PC-3 (cell line): Measurements from ENCODE around the gene ADARB2. TPM values are rescaled to one million over a fixed set of nuclear protein-coding genes. Genes with fewer than 3 reads are reported as not detected.
"Not testable (repeated sequence)": the region's sequence is repeated elsewhere in the genome, so short reads cannot be mapped to it uniquely, and the experiment has no call there.

Source experiments
- ATAC-seq: fragments of 200-7000 bp; cut with Tn5 transposase; 2 replicates; pipeline ENCODE4 v1.9.1; 2020; ENCODE audit warnings: mild to moderate bottlenecking, moderate library complexity
- BruUV-seq: library from RNA; stranded (reverse); fragments of 400-500 nt; replicated peaks from 2 replicates; lab custom pipeline; 2021; lab: Mats Ljungman, UMichigan
- CTCF ChIA-PET: fragments of 300-600 bp; sonication (Branson Sonifier 250); formaldehyde crosslinking; loops from one replicate; lab custom pipeline; 2022; ENCODE audit warnings: antibody characterized with exemption; lab: Charles Lee
- POLR2A ChIA-PET: fragments of 300-600 bp; sonication (Branson Sonifier 250); formaldehyde crosslinking; loops from one replicate; lab custom pipeline; 2022; ENCODE audit warnings: antibody characterized with exemption; ENCODE audit not compliant: unreplicated experiment; lab: Charles Lee
- DNase-seq: peaks from one replicate; pipeline ENCODE4 v3.0.0-alpha.2; 2015
- H2AFZ ChIP-seq: fragments of 300-600 bp; sonication (generic); 2 replicates; pipeline ENCODE4 v1.6.0; 2016; ENCODE audit warnings: antibody characterized with exemption, low read length
- H3F3A ChIP-seq: fragments of 300-600 bp; sonication (generic); one replicate; pipeline ENCODE4 v1.6.0; 2017; ENCODE audit warnings: antibody characterized with exemption, low read length, control low read depth, mild to moderate bottlenecking; ENCODE audit not compliant: unreplicated experiment
- H3K27ac ChIP-seq: fragments of 300-600 bp; sonication (generic); 2 replicates; pipeline ENCODE4 v1.5.1; 2016; ENCODE audit warnings: mild to moderate bottlenecking, low read length
- H3K27me3 ChIP-seq: fragments of 300-600 bp; sonication (generic); 2 replicates; pipeline ENCODE4 v1.6.1; 2016; ENCODE audit warnings: low read length, mixed read lengths
- H3K36me3 ChIP-seq: fragments of 300-600 bp; sonication (generic); 2 replicates; pipeline ENCODE4 v1.6.1; 2016; ENCODE audit warnings: low read depth, mixed run types, low read length, mixed read lengths
- H3K4me1 ChIP-seq: fragments of 300-600 bp; sonication (generic); 2 replicates; pipeline ENCODE4 v1.5.1; 2016; ENCODE audit warnings: low read length; ENCODE audit not compliant: insufficient read depth
- H3K4me2 ChIP-seq: fragments of 300-600 bp; sonication (generic); 2 replicates; pipeline ENCODE4 v1.6.0; 2016; ENCODE audit warnings: low read length
- H3K4me3 ChIP-seq: fragments of 300-600 bp; sonication (generic); 2 replicates; pipeline ENCODE4 v1.5.1; 2016; ENCODE audit warnings: mild to moderate bottlenecking, low read length, mixed read lengths
- H3K79me2 ChIP-seq: fragments of 300-600 bp; sonication (generic); 2 replicates; pipeline ENCODE4 v1.6.1; 2017; ENCODE audit warnings: low read length, mixed read lengths
- H3K9ac ChIP-seq: fragments of 300-600 bp; sonication (generic); 2 replicates; pipeline ENCODE4 v1.6.0; 2016; ENCODE audit warnings: mild to moderate bottlenecking, low read length
- H3K9me2 ChIP-seq: fragments of 300-600 bp; sonication (generic); replicated peaks from 2 replicates; pipeline ENCODE4 v1.6.1; 2016; ENCODE audit warnings: mixed run types, low read length, mixed read lengths
- H3K9me3 ChIP-seq: fragments of 300-600 bp; sonication (generic); 2 replicates; pipeline ENCODE4 v1.6.1; 2016; ENCODE audit warnings: low read length, mixed read lengths
- H4K20me1 ChIP-seq: fragments of 300-600 bp; sonication (generic); 2 replicates; pipeline ENCODE4 v1.6.1; 2016; ENCODE audit warnings: low read length, mixed read lengths
- EZH2 ChIP-seq: fragments of 300-600 bp; sonication (generic); IDR thresholded peaks from one replicate; pipeline ENCODE4 v1.6.1; 2017; ENCODE audit warnings: antibody characterized with exemption, mild to moderate bottlenecking, low read length; ENCODE audit not compliant: unreplicated experiment
- EZH2phosphoT487 ChIP-seq: fragments of 300-600 bp; sonication (generic); IDR thresholded peaks from 2 replicates; pipeline ENCODE4 v1.6.1; 2018; ENCODE audit warnings: mild to moderate bottlenecking, antibody characterized with exemption, low read length, borderline replicate concordance
- intact Hi-C: fragments of 100-400 bp; cut with micrococcal nuclease; formaldehyde crosslinking; loops from 2 replicates; pipeline ENCODE4 v1.9.0; 2023
- total RNA-seq: library from RNA; depleted of rRNA; stranded (reverse); fragments of >200 nt; gene quantifications from 2 replicates; pipeline ENCODE4 v1.2.3, GENCODE V29; 2014
- TF ChIP-seq, protein P1 (sequence below): fragments of 300-600 bp; sonication (generic); conservative IDR thresholded peaks from 2 replicates; pipeline ENCODE4 v1.5.1; 2017; ENCODE audit warnings: antibody characterized with exemption, low read depth, mild to moderate bottlenecking, low read length

The ADARB2 gene
- total RNA-seq, 1 experiment from 2014 or later = not detected

DNA sequence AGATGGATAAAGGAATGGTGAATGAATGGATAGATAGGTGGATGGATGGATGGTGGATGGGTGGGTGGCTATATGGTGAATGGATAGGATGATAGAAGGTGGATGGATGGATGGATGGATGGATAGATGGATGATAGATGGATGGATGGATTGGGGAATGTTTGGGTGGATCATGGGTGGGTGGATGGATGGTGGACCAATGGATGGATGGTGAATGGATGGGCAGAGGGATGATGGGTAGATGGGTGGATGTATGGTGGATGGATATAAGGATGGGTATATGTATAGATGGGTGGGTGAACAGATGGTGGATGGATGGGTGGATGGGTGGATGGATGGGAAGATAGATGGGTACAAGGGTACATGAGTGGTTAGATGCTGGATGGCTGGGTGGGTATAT is 322.4 kb downstream of the ADARB2 start:
- Histone ChIP-seq H3K4me3 (no peak overlapping the region), H2AFZ (no peak overlapping the region), H3K9me3 (no peaks in the 10 kb centered on the region), H3K27me3 (0 out of 2 replicates have a peak, but pooled peaks cover 7% of the 10 kb centered on the region), H3K36me3 (no peaks in the 10 kb centered on the region), H3F3A (no peaks in the 10 kb centered on the region), H3K4me2 (no peak overlapping the region), H4K20me1 (no peaks in the 10 kb centered on the region), H3K27ac (no peak overlapping the region), H3K9ac (no peak overlapping the region), H3K79me2 (no peaks in the 10 kb centered on the region), H3K9me2 (no peaks in the 10 kb centered on the region), H3K4me1 (no peaks in the 10 kb centered on the region)
- POLR2A ChIA-PET = interaction anchor here (0.6 kb wide), 1 partner anchor 10 kb away, joined by 6 read pairs; no protein-coding TSS in a partner anchor
- TF ChIP-seq, protein P1, sequence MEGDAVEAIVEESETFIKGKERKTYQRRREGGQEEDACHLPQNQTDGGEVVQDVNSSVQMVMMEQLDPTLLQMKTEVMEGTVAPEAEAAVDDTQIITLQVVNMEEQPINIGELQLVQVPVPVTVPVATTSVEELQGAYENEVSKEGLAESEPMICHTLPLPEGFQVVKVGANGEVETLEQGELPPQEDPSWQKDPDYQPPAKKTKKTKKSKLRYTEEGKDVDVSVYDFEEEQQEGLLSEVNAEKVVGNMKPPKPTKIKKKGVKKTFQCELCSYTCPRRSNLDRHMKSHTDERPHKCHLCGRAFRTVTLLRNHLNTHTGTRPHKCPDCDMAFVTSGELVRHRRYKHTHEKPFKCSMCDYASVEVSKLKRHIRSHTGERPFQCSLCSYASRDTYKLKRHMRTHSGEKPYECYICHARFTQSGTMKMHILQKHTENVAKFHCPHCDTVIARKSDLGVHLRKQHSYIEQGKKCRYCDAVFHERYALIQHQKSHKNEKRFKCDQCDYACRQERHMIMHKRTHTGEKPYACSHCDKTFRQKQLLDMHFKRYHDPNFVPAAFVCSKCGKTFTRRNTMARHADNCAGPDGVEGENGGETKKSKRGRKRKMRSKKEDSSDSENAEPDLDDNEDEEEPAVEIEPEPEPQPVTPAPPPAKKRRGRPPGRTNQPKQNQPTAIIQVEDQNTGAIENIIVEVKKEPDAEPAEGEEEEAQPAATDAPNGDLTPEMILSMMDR = no peak
- no peak for TF ChIP-seq EZH2phosphoT487
- TF ChIP-seq EZH2 = no peak
- BruUV-seq = no TSS peak
- CTCF ChIA-PET = no interaction called here
- DNase-seq (no peak), ATAC-seq (no peak)
- intact Hi-C loops = no loop called here

DNA sequence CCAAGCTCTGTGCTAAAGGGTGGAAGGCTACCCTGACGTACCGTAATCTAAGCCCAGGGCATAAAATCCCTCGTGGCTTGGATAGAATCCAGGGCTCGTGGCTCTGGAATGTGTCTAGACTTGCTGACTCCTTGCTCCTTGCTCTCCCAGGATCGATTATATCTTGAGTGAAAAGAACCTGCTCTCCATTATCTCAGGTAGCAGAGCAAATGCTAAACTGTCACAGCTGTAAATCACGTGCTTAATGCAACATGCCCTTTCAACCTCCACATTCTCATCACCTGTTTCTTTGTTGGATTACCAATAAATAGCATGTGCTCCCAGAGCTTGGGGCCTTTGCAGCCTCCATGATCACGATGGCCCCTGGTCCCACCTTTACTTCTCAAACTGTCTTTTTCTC is 323.0 kb downstream of the ADARB2 start:
- H3K9me2 ChIP-seq, ATAC-seq, H3K36me3 ChIP-seq, DNase-seq, CTCF ChIA-PET, BruUV-seq, H3K4me3 ChIP-seq, H3K27me3 ChIP-seq, H3K27ac ChIP-seq, H3K9me3 ChIP-seq, H4K20me1 ChIP-seq, H3K9ac ChIP-seq, H3K79me2 ChIP-seq, intact Hi-C loops, H3K4me2 ChIP-seq, H3F3A ChIP-seq, H3K4me1 ChIP-seq, POLR2A ChIA-PET, H2AFZ ChIP-seq: not testable (repeated sequence)

DNA sequence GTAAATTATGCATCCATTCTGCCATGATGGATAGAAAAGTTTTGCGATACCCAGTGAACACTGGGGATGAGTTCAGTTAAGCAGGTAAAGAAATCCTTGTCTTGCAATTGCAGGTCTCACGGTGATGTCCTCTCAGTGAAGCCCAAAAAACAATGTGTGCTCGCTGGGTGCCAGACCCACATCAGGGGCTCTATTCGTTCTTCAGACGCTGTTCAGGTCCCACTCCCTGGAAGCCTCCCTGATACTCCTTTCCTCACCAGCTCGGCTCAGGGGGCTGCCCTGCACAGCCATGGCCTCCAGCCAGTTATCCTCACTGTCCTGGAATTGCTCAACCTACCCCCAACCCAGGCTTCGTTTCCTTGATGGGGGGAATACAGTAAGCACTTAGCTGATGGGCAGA is 323.5 kb downstream of the ADARB2 start:
- Histone ChIP-seq H2AFZ (no peak overlapping the region), H3F3A (no peaks in the 10 kb centered on the region), H3K4me1 (no peaks in the 10 kb centered on the region), H3K4me2 (no peak overlapping the region), H3K9me2 (no peaks in the 10 kb centered on the region), H3K9me3 (no peaks in the 10 kb centered on the region), H3K27me3 (0 out of 2 replicates have a peak, but pooled peaks cover 7% of the 10 kb centered on the region), H3K79me2 (no peaks in the 10 kb centered on the region), H3K36me3 (no peaks in the 10 kb centered on the region), H4K20me1 (no peaks in the 10 kb centered on the region), H3K4me3 (no peak overlapping the region), H3K9ac (no peak overlapping the region), H3K27ac (no peak overlapping the region)
- ChIA-PET POLR2A (no interaction called here), CTCF (no interaction called here)
- BruUV-seq = no TSS peak
- no peak for ATAC-seq
- TF ChIP-seq, protein P1 = no peak
- TF ChIP-seq EZH2 (no peak), EZH2phosphoT487 (no peak)
- DNase-seq = no peak
- intact Hi-C loops = no loop called here
